Sigmoid colon (tissue), 3 donors: Measurements from ENCODE around the gene RNU1-3.
"Not testable (repeated sequence)": the region's sequence is repeated elsewhere in the genome, so short reads cannot be mapped to it uniquely, and the experiment has no call there.

Experiments used
- CTCF ChIP-seq, 4 experiments: fragments of 450-650 bp in 3 of 4; fragments of 200-600 bp in 1 of 4; IDR thresholded peaks; one replicate each; pipeline ENCODE4 v1.5.1; 2016 to 2019; ENCODE audit warnings: antibody characterized with exemption in 4 of 4, mild to moderate bottlenecking in 3 of 4, moderate library complexity in 2 of 4
- POLR2A ChIP-seq, 2 donors: fragments of 450-650 bp; IDR thresholded peaks; one replicate each; pipeline ENCODE4 v1.6.1; 2016; ENCODE audit warnings: antibody characterized with exemption in 2 of 2, mild to moderate bottlenecking in 2 of 2, moderate library complexity in 2 of 2

GRCh38 chr1:16633540-16634282 is 33.0 kb downstream of the RNU1-3 start:
- TF ChIP-seq CTCF, POLR2A (IDR thresholded peaks at IDR 0.05): not testable (repeated sequence)
